K562 (cell line): ENCODE measurements around the gene KASH5. TPM values are rescaled to one million over a fixed set of nuclear protein-coding genes. Genes with fewer than 3 reads are reported as not detected.

Source experiments
- CXXC5 ChIP-seq: fragments of 250-450 bp; sonication (Bioruptor Pico); IDR thresholded peaks from 2 replicates; pipeline ENCODE4 v1.8.0; 2022; ENCODE audit warnings: inconsistent platforms, mild to moderate bottlenecking, moderate library complexity
- E2F1 ChIP-seq: sonication (generic); formaldehyde crosslinking; IDR thresholded peaks from 2 replicates; pipeline ENCODE4 v1.8.1; 2023; ENCODE audit warnings: mild to moderate bottlenecking, missing genetic modification reagents, moderate library complexity
- EWSR1 ChIP-seq: fragments of 450-650 bp; IDR thresholded peaks from 2 replicates; pipeline ENCODE4 v1.6.1; 2018; ENCODE audit warnings: borderline replicate concordance, mild to moderate bottlenecking, low read depth, moderate library complexity; ENCODE audit not compliant: partially characterized antibody
- FOXP1 ChIP-seq: sonication (generic); formaldehyde crosslinking; IDR thresholded peaks from 2 replicates; pipeline ENCODE4 v1.8.0; 2022; ENCODE audit warnings: mild to moderate bottlenecking, missing genetic modification reagents
- HES1 ChIP-seq: fragments of 450-650 bp; IDR thresholded peaks from 2 replicates; pipeline ENCODE4 v1.6.1; 2016; ENCODE audit warnings: low read depth, mild to moderate bottlenecking, moderate library complexity
- HNRNPK ChIP-seq: fragments of 200-400 bp; formaldehyde crosslinking; IDR thresholded peaks from one replicate; pipeline ENCODE4 v1.6.1; 2018; ENCODE audit warnings: mild to moderate bottlenecking, low read depth, low read length; ENCODE audit not compliant: poor library complexity, severe bottlenecking
- MEIS2 ChIP-seq: fragments of 450-650 bp; IDR thresholded peaks from 2 replicates; pipeline ENCODE4 v1.6.1; 2014; ENCODE audit warnings: mild to moderate bottlenecking; ENCODE audit not compliant: partially characterized antibody
- PREB ChIP-seq: sonication (generic); formaldehyde crosslinking; IDR thresholded peaks from 2 replicates; pipeline ENCODE4 v1.8.1; 2023; ENCODE audit warnings: mild to moderate bottlenecking, missing genetic modification reagents
- PTRF ChIP-seq: fragments of 450-650 bp; IDR thresholded peaks from 2 replicates; pipeline ENCODE4 v1.6.1; 2016; ENCODE audit warnings: mild to moderate bottlenecking, missing genetic modification characterization, missing compliant biosample characterization
- SFPQ ChIP-seq: fragments of 200-400 bp; formaldehyde crosslinking; IDR thresholded peaks from 2 replicates; pipeline ENCODE4 v1.6.1; 2017; ENCODE audit warnings: mild to moderate bottlenecking, low read depth, low read length, moderate library complexity
- TAF7 ChIP-seq: fragments of 450-650 bp; IDR thresholded peaks from 2 replicates; pipeline ENCODE4 v1.6.1; 2016; ENCODE audit warnings: missing genetic modification characterization, missing compliant biosample characterization
- THRA ChIP-seq: fragments of 450-650 bp; IDR thresholded peaks from 2 replicates; pipeline ENCODE4 v1.6.1; 2017; ENCODE audit warnings: mild to moderate bottlenecking, moderate library complexity
- ZBTB2 ChIP-seq: fragments of 450-650 bp; IDR thresholded peaks from 2 replicates; pipeline ENCODE4 v1.6.1; 2016; ENCODE audit warnings: antibody characterized with exemption
- ZC3H8 ChIP-seq: fragments of 450-650 bp; IDR thresholded peaks from 2 replicates; pipeline ENCODE4 v1.6.1; 2017
- ZFP1 ChIP-seq: fragments of 450-650 bp; formaldehyde crosslinking; IDR thresholded peaks from 2 replicates; pipeline ENCODE4 v1.4.0; 2020; ENCODE audit warnings: mild to moderate bottlenecking, mixed read lengths
- ZFP36 ChIP-seq: fragments of 150-350 bp; IDR thresholded peaks from 2 replicates; pipeline ENCODE4 v1.6.1; 2018; ENCODE audit warnings: low read length, low read depth; ENCODE audit not compliant: partially characterized antibody
- ZFPM2 ChIP-seq: fragments of 250-450 bp; sonication (Bioruptor Pico); IDR thresholded peaks from 2 replicates; pipeline ENCODE4 v1.5.1; 2022; ENCODE audit warnings: mild to moderate bottlenecking
- ZKSCAN1 ChIP-seq: fragments of 150-350 bp; IDR thresholded peaks from 2 replicates; pipeline ENCODE4 v1.6.1; 2016; ENCODE audit warnings: low read depth, low read length
- ZNF124 ChIP-seq: sonication (generic); formaldehyde crosslinking; IDR thresholded peaks from 2 replicates; pipeline ENCODE4 v1.8.1; 2022; ENCODE audit warnings: missing genetic modification reagents
- ZNF507 ChIP-seq: conservative IDR thresholded peaks from 2 replicates; pipeline ENCODE4 v1.6.1; 2017; ENCODE audit warnings: missing genetic modification characterization, missing compliant biosample characterization
- ZZZ3 ChIP-seq: fragments of 450-650 bp; IDR thresholded peaks from 2 replicates; pipeline ENCODE4 v1.6.1; 2016; ENCODE audit warnings: antibody characterized with exemption, mild to moderate bottlenecking, moderate library complexity
- polyA plus RNA-seq, 8 experiments: library from polyadenylated mRNA; depleted of rRNA in 4 of 8; stranded (reverse) in 5 of 8; unstranded in 3 of 8; fragments of >200 nt; fragmentation: Nextera tagmentation in 2 of 8; fragmentation: Illumina TruSeq in 1 of 8; extraction: Ambion mirVana in 2 of 8; extraction: Trizol in 1 of 8; gene quantifications; 2 replicates each; pipeline versions ENCODE4 v1.2.1 to v1.2.3, GENCODE V29; 2011 to 2014; ENCODE audit warnings: inconsistent platforms in 1 of 8, missing spikeins in 1 of 8
- total RNA-seq, 7 experiments: library from RNA; depleted of rRNA in 6 of 7; stranded (reverse); fragments of >200 nt in 6 of 7; fragmentation: Illumina TruSeq in 2 of 7; extraction: Trizol in 2 of 7; gene quantifications; 2 replicates each; pipeline versions ENCODE4 v1.2.1 to v1.2.3, GENCODE V29; 2011 to 2021; ENCODE audit warnings: low replicate concordance in 1 of 7

The KASH5 gene
- total and polyA plus RNA-seq, 9 of the 15 experiments (the other 6 are each of a cell fraction or from before 2014, with no cell fraction given): 0.07 to 0.84 (median 0.34) TPM; not detected in 1

- TF ChIP-seq SFPQ (no peak), CXXC5 (CRISPR knock-in tag) (peak; percentile 71), MEIS2 (peak; percentile 88), ZBTB2 (peak; percentile 97), HES1 (no peak), ZC3H8 (no peak), ZFP36 (no peak), ZFP1 (CRISPR knock-in tag) (no peak), E2F1 (CRISPR knock-in tag) (peak; percentile 71; the same call in 1 of the 2 replicates), ZFPM2 (0 out of 2 replicates have a peak, but pooled peaks have one; percentile 21), ZNF124 (CRISPR knock-in tag) (no peak), FOXP1 (CRISPR knock-in tag) (peak; percentile 75; the same call in 1 of the 2 replicates), EWSR1 (no peak), ZNF507 (tag) (no peak), PTRF (tag) (no peak), ZZZ3 (no peak), PREB (no peak), TAF7 (peak; percentile 91), HNRNPK (no peak), THRA (no peak), ZKSCAN1 (0 out of 2 replicates have a peak, but pooled peaks have one; percentile 12)
Observed at GRCh38 chr19:49453013-49453756, 65.1 kb downstream of the KASH5 start, which contains the start of gene ALDH16A1 (continued).
